HEK293T (cell line): ENCODE measurements around the gene NSUN2.

Experiments
- BHLHE40 ChIP-seq: fragments of 450-650 bp; IDR thresholded peaks from 2 replicates; pipeline ENCODE4 v1.6.1; 2016; ENCODE audit warnings: mild to moderate bottlenecking, moderate library complexity, borderline replicate concordance
- CTBP1 ChIP-seq: fragments of 450-650 bp; IDR thresholded peaks from 2 replicates; pipeline ENCODE4 v1.6.1; 2016; ENCODE audit warnings: borderline replicate concordance
- FOXA1 ChIP-seq: fragments of 450-650 bp; IDR thresholded peaks from 2 replicates; pipeline ENCODE4 v1.6.1; 2016; ENCODE audit warnings: mild to moderate bottlenecking
- FOXK2 ChIP-seq: fragments of 450-650 bp; IDR thresholded peaks from 2 replicates; pipeline ENCODE4 v1.6.1; 2016; ENCODE audit warnings: mild to moderate bottlenecking
- FOXM1 ChIP-seq: fragments of 450-650 bp; IDR thresholded peaks from 2 replicates; pipeline ENCODE4 v1.6.1; 2017; ENCODE audit warnings: mild to moderate bottlenecking, borderline replicate concordance
- L3MBTL2 ChIP-seq: fragments of 450-650 bp; conservative IDR thresholded peaks from 2 replicates; pipeline ENCODE4 v1.6.1; 2016; ENCODE audit warnings: mild to moderate bottlenecking
- LEF1 ChIP-seq: fragments of 450-650 bp; IDR thresholded peaks from 2 replicates; pipeline ENCODE4 v1.6.1; 2017; ENCODE audit warnings: mild to moderate bottlenecking, borderline replicate concordance
- SP1 ChIP-seq: fragments of 450-650 bp; IDR thresholded peaks from 2 replicates; pipeline ENCODE4 v1.6.1; 2017
- SUZ12 ChIP-seq: fragments of 450-650 bp; IDR thresholded peaks from 2 replicates; pipeline ENCODE4 v1.6.1; 2016; ENCODE audit warnings: mild to moderate bottlenecking
- ZNF384 ChIP-seq: fragments of 450-650 bp; IDR thresholded peaks from 2 replicates; pipeline ENCODE4 v1.6.1; 2016

DNA sequence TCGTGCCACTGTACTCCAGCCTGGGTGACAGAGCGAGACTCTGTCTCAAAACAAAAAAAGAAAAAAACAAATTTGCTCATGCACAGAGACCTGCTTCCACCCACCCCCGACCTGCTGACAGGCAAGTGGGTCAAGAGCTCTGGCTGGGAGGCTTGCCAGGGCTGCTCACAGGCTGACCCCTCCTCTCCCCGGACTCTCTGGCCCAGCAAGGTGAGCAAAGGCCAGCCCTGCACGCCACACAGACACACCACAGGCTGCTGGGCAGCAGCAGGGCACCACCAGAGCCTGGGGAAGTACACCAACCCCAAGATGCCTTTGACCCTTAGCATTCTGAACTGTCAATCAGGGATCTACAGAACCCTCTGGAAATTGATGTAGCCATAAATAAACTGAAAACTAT, 29.2 kb downstream of the NSUN2 start:
- TF ChIP-seq SP1 (no peak), L3MBTL2 (no peak), FOXK2 (no peak), LEF1 (no peak), FOXA1 (no peak), ZNF384 (no peak), CTBP1 (no peak), FOXM1 (no peak), BHLHE40 (no peak), SUZ12 (no peak)
